Fibroblast of lung (primary cell): ENCODE data around the gene TERT.

Experiments used
- CTCF ChIP-seq, 2 donors: IDR thresholded peaks in 1 of 2; conservative IDR thresholded peaks in 1 of 2; 1 replicate in 1 of 2; 2 replicates in 1 of 2; pipeline ENCODE4 v1.5.1; 2011 to 2012; ENCODE audit warnings: low read length in 2 of 2, control low read depth in 1 of 2, inconsistent platforms in 1 of 2, low read depth in 1 of 2, mild to moderate bottlenecking in 1 of 2
- EZH2 ChIP-seq: IDR thresholded peaks from 2 replicates; pipeline ENCODE4 v1.5.1; 2012; ENCODE audit warnings: low read length, control low read depth, mild to moderate bottlenecking; ENCODE audit errors: missing control alignments

- no peak for TF ChIP-seq CTCF (conservative IDR thresholded peaks at IDR 0.05 in 1 of 2, IDR thresholded peaks at IDR 0.05 in 1 of 2; ENCODE audit: low read depth in 1 of 2, low read length in 2 of 2)
- TF ChIP-seq EZH2, result no peak
Observed at GRCh38 chr5:1334831-1335539, 40.1 kb upstream of the TERT start.
